Coronary artery (tissue), 2 donors: ENCODE results near the gene SYNJ2.
A peak's percentile ranks its signal among the peaks of the same experiment; 100 is the strongest.

Source experiments
- DNase-seq: peaks from one replicate; pipeline ENCODE4 v3.0.0-alpha.2; 2017; ENCODE audit warnings: low spot score
- H3K27ac ChIP-seq, 2 donors: fragments of 200-600 bp; sonication (generic); one replicate each; pipeline ENCODE4 v1.5.1; 2016 to 2019
- H3K4me3 ChIP-seq: fragments of 200-600 bp; sonication (generic); 2 replicates; pipeline ENCODE4 v1.5.1; 2016; ENCODE audit warnings: mild to moderate bottlenecking, moderate library complexity
- TF ChIP-seq, protein P1 (sequence below): fragments of 200-600 bp; sonication (generic); IDR thresholded peaks from one replicate; pipeline ENCODE4 v1.5.1; 2019; ENCODE audit warnings: antibody characterized with exemption

Gene SYNJ2

GRCh38 chr6:158006331-158006730, 24.7 kb downstream of the SYNJ2 start:
- H3K4me3 ChIP-seq: no peak overlapping the region
- TF ChIP-seq, protein P1, sequence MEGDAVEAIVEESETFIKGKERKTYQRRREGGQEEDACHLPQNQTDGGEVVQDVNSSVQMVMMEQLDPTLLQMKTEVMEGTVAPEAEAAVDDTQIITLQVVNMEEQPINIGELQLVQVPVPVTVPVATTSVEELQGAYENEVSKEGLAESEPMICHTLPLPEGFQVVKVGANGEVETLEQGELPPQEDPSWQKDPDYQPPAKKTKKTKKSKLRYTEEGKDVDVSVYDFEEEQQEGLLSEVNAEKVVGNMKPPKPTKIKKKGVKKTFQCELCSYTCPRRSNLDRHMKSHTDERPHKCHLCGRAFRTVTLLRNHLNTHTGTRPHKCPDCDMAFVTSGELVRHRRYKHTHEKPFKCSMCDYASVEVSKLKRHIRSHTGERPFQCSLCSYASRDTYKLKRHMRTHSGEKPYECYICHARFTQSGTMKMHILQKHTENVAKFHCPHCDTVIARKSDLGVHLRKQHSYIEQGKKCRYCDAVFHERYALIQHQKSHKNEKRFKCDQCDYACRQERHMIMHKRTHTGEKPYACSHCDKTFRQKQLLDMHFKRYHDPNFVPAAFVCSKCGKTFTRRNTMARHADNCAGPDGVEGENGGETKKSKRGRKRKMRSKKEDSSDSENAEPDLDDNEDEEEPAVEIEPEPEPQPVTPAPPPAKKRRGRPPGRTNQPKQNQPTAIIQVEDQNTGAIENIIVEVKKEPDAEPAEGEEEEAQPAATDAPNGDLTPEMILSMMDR: no peak
- no peak for DNase-seq
- H3K27ac ChIP-seq: no peak overlapping the region

DNA sequence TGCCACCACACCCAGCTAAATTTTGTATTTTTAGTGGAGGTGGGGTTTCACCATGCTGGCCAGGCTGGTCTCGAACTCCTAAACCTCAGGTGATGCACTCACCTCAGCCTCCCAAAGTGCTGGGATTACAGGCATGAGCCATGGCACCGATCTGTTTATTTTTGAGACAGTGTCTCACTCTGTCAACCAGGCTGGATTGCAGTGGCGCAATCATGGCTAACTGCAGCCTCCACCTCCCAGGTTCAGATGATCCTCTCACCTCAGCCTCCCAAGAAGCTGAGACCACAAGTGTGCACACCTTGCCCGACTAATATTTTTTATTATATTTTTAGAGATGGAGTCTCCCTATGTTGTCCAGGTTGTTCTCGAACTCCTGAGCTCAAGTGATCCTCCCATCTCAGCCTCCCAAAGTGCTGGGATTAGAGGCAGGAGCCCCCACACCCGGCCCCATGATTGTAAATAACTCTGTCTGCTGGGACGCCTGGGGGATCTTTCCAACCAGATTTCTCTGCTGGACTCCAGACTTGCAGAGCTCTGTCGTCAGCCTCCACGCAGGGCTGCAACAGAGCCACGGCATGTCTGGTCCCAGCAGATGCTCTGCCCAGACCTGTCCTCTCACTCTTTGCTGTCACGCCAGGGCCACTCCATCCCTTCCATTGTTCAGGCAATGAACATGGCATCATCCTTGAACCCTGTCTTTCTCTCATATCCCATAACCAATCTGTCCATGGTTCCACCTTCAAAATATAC, 25.3 kb downstream of the SYNJ2 start:
- no peak for DNase-seq
- TF ChIP-seq, protein P1: no peak
- H3K4me3 ChIP-seq: no peak overlapping the region
- no peak overlapping the region for H3K27ac ChIP-seq

GRCh38 chr6:158008864-158009113, 27.1 kb downstream of the SYNJ2 start:
- DNase-seq: no peak
- Histone ChIP-seq H3K4me3 (no peak overlapping the region), H3K27ac (peak overlapping the region in 1 of 2 donors; percentile 55)
- TF ChIP-seq, protein P1: no peak

- no peak for DNase-seq
- TF ChIP-seq, protein P1: no peak
- Histone ChIP-seq H3K27ac (peak overlapping the region in 1 of 2 donors; percentile 55), H3K4me3 (peak overlapping the region; percentile 19)
Measured at GRCh38 chr6:158009114-158009891, 27.6 kb downstream of the SYNJ2 start.

- Histone ChIP-seq H3K4me3 (no peak overlapping the region), H3K27ac (peak overlapping the region in 1 of 2 donors; percentile 55)
- TF ChIP-seq, protein P1: no peak
- DNase-seq: no peak
Measured at GRCh38 chr6:158009935-158010585, 28.4 kb downstream of the SYNJ2 start.

- DNase-seq: no peak
- Histone ChIP-seq H3K27ac (no peak overlapping the region), H3K4me3 (no peak overlapping the region)
- TF ChIP-seq, protein P1: no peak
Measured at GRCh38 chr6:158010591-158011477, 29.2 kb downstream of the SYNJ2 start.
